Hepatic stellate cell (primary cell): Measurements from ENCODE around the gene TMEM89.

Source experiments
- DNase-seq: peaks from one replicate; pipeline ENCODE4 v3.0.0; 2011; ENCODE audit warnings: low spot score

TMEM89 gene

DNA sequence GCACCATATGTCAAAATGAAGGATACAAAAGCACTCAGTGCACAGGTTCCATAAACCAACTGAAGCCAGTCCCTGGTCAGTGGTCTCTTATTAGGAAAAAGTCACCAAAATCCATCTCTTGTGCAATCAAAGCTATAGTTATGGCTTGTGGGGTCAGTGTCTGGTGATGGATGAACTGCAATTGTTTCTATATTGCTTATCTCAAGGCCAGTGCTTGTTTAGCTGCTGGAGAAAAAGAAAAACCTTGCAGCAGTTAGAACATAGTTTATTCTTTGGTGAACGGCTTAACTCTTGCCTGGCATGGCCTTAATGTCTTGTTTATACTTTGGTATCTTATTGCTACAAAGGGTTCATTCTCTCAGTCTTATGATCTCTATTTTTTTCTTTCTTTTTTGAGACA is 9.3 kb downstream of the TMEM89 start:
- no peak for DNase-seq

DNA sequence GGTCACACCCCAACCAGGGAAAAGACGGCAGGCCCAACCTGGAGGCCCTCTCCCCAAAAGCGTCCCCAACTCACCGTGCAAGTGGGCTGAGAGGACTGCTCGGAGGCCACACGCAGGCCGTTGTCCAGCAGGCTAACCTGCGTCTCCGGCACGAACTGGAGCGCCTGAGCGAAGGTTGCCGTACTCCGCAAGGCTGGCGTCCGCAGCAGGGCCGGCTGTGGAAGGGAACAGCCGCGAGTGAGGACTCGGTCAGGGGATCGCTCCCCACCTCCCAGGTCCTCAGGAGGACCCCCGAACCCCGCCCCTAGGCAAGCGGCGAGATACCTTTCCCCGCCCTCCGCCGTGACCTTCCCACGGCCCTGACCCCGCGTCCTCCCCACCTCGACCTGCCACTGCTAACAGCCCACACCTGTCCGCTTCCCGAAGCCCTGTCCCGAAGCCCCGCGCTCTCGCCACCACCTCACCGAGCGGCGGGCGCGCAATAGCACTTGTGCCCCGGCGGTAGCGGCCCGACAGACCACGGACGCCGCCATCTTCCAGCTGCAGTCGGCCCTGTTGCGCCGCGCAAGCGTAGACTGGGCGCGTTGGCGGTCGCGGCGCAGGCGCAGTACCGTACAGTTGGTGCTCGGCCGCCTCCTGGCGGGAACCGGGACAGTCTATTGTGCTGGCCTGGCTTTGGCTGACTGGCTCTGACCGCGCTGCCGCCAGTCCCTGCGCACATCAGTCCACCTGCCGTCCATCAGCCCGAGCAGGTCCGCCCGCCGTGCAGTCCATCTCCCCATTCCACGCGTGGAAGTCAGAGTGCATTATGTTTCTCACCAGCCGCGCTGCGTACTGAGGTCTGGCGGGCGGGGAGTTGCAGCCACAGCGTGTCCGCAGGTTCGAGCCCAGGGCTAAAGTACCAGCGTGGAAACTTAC is 12.2 kb downstream of the TMEM89 start, which contains the start of gene UQCRC1:
TSS of gene UQCRC1 (minus strand) at position 559 of the 918 bp plus-strand sequence. CDS start at position 533, 26 bp downstream.
- DNase-seq: peak; percentile 98

DNA sequence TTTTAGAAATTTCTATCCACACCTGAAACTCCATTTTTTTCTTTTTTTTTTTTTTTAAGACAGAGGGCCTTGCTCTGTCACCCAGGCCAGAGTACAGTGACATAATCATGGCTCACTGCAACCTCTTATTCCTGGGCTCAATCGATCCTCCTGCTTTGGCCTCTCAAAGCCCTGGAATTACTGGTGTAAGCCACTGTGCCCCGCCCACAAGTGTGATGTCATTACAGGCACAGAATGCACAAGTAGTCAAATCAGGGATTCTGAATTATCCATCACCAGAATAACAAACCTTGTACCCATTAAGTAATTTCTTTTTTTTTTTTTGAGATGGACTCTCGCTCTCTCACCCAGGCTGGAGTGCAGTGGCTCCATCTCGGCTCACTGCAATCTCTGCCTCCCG is 14.1 kb downstream of the TMEM89 start:
- DNase-seq: no peak

DNA sequence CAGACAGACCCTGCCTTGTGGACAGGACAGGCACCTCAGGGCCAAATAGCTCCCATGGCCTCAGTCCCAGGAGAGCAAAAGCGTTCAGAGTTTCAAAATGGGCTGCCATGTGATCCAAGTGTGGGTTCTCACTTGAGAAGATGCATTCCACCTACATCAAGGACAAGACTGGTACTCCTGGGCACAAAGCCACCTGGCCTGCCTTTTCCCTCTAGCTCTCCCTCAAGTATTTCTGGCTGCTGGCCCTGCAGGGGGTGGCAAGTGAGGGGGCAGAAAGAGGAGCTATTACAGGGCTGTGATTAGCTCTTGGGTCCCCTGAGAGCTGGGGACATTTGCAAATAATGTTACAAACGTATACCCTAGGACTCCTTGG is 20.0 kb downstream of the TMEM89 start:
- DNase-seq: no peak

DNA sequence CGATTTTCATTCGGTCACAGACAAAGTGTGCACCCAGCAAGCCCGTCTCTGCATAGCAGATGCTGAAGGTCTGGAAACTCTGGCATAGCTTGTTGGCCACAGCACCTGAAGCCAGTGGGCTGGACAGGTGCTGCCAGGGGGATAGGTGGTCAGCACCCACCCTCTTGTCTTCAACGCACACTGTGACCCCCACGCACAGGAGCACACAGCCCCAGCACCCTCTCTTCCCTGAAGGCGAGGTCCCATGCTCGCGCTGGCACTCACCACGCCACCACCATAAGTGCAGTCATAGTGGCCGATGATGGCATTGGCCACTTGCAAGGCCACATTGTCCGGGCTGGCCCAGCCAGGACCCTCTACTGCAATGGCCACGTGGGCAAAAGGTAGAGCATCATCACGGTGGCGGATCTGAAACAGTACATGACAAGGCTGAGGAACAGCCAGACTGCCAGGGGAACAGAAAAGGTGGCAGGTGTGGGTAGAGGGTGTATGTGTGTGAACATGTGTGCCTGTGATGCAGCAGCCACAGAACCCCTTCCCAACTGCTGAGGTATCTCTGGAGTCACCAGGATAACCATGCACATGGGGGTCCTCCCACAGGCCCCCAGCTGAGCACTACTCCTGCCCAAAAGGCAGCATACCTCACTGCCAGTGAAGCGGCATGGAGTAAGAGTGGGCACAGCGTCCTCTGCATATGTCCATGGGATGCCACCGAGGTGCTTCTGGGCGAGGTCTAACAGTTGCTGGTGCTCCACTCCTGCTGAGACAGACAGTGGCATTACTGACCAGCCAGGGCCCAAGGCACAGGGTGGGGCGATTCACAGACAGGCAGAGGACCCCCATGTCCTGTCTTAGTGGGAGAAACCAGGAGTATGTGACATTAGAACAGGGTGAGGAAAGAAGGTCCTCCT is 20.6 kb downstream of the TMEM89 start:
- DNase-seq: no peak

DNA sequence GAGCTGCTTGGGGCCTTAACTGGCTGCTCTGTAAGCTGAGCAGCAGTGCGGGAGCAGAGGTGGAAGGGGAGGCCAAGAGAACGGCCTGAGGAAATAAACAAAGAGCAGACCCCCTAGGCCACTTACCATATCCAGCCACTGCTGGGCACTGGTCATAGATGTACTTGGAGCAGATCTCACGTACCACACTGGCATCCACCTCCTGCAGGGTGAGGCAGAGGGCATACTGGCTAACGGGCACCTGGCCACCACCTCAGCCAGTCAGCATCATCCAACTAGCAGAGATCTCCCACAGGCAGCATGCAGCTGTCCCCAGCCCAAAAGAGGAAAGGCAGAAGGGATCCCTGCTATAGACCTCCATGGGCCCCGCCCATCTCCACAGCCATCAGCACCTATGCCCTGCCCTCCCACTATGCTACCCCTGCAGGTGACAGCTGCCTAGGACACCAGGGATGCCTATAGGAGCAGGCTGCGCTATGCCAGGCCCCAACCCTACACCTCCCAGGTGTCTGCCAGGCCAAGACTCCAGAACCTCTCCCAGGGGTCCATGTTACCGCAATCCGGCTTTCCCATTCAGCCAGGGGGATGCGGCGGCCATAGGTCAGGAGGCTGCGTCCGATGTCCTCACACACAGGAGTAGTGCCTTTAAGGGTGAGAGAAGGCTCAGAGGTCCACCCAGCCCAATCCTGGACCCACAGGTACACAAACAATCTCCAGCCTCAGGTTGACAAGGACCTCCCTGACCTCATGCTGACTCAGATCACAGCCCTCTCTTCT is 21.9 kb downstream of the TMEM89 start:
- DNase-seq: no peak

DNA sequence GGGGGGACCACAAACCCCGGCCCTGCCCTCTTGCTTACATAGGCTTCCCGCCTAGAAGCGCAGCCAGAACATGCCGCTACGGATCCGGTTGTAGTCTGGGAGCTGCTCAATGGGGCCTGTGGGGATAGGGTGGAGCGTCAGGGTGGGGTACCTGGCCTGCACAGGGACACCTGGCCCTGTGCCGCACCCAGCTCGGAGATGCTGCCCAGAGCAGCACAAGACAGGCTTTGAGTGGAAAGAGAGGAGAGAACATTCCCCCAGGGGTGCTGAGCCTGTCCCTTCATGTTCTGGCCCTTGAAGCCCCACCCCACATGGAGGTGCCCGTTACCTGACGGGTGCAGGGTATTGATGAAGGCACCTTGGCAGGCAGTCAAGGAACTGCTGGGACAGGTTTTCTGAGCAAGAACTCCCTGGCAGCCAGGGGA is 22.5 kb downstream of the TMEM89 start:
- DNase-seq: no peak

- peak; percentile 98 for DNase-seq
Measured at GRCh38 chr3:48598323-48599076, 23.1 kb downstream of the TMEM89 start.

GRCh38 chr3:48597408-48597800 is 24.2 kb downstream of the TMEM89 start:
- no peak for DNase-seq

DNA sequence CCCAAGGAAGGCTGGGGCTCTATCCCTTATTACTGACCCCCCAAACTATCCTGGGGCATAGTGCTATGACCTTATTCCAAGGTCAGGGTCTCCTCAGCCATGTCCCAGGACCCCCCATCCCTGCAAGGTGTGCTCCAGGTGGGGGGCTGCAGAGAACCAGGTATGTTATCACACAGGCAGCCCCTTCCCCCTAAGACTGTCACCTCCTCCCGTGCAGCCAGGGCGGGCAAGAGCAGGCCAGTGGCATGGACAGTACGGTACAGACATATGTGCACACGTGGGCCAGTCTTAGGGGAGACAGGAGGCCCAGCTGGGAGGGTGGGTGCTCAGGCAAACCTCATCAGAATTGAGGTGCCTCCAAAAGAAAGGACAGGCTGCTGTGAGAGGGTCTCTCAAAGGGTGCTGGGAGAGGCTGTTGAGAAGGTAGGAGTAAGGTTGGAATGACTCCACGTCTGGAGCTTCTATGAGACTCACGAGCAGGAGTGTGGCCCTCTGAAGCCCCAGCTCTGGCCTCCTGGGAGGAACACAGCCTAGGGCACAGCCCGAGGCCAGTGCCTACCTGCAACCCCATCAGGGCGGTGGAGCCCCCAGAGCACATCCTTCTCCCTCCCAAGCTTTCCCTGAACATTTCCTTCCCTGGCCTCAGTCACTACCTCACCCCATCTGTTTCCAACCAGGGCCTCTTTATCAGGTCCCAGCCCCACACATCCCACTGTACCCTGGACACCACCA is 24.7 kb downstream of the TMEM89 start:
- no peak for DNase-seq

- DNase-seq: no peak
Measured at GRCh38 chr3:48596157-48596556, 25.4 kb downstream of the TMEM89 start.

GRCh38 chr3:48595526-48596121 is 25.9 kb downstream of the TMEM89 start:
- DNase-seq: peak; percentile 97

DNA sequence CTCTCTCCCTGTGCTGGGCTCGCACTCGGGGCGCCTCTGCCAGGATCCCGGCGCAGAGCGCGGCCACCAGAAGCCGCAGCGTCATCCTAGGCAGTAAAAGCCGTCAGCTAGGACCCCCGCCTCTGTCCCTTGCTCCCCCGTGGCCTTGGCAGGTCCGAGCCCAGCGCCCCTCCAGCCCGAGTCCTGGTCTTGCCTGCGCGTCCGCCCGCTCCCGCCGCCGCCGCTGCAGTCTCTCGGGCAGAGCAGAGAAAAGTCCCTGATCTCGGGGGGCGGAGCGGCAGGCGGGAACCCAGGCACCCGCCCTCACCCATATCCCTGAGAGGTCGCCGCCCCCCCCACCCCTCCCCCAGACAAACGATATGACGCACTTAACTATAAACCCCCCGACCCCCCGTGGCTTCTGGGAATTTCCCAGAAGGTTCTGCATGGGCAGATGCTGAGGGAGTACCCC is 26.5 kb downstream of the TMEM89 start, which contains the start of gene COL7A1:
TSS of gene COL7A1 (minus strand) at position 255 of the 451 bp plus-strand sequence. CDS start at position 85, 170 bp downstream.
- peak; percentile 62 for DNase-seq

DNA sequence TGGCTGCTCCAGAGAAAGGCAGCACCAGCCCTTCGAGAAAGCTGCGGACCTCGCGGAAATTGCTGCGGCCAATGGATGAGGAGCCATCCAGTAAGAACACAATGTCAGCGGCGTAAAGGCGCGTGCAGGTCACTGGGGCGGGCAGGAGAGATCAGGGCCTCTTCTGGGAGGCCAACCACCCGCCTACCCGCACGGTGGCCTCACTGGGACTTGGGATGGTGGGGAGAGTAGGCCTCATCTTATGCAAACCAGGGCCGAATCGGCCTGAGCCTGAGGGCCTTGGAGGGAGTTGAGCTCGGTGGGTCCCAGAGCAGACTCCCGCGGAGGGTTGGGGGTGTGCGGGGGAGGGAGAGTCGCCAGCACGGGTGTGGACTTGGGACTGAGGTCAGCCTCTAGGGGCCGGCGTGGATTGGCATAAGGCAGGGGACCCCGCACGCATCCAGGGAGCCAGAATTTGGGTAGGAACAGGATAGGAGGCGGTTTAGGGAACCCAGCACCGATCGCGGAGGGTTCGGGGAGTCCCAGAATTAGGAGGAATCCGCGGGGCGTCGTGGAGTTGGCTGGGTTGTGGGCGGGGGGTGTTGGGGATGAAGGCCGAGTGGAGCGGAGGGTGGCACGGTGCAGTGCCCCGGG is 27.0 kb downstream of the TMEM89 start:
- no peak for DNase-seq

GRCh38 chr3:48593337-48593736 is 28.2 kb downstream of the TMEM89 start:
- DNase-seq: no peak

DNA sequence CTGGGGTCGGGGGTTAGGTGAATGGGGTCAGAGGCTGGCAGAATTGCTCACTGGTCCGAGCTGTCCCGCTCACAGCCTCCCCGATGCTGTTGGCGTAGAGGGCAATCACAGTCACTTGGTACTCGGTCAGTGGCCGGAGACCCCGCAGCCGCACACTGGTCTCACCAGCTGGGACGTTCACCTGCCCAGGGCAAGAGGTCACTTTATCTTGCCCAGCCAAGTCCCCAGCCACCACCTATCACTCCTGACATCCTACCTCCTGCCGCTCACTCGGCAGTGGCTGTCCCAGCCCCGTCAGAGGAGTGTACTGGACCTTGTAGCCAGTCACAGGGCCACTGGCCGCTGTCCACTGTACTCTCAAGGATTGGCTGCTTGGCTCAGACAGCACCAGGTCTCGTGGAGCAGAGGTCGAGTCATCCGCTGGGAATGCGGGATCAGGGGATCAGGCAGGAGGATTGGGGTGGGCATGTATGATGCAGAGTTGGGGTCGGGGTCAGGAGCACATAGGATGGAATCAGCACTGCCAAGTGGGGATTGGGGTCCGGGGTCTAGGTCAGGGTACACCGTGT is 29.0 kb downstream of the TMEM89 start:
- DNase-seq: no peak

DNA sequence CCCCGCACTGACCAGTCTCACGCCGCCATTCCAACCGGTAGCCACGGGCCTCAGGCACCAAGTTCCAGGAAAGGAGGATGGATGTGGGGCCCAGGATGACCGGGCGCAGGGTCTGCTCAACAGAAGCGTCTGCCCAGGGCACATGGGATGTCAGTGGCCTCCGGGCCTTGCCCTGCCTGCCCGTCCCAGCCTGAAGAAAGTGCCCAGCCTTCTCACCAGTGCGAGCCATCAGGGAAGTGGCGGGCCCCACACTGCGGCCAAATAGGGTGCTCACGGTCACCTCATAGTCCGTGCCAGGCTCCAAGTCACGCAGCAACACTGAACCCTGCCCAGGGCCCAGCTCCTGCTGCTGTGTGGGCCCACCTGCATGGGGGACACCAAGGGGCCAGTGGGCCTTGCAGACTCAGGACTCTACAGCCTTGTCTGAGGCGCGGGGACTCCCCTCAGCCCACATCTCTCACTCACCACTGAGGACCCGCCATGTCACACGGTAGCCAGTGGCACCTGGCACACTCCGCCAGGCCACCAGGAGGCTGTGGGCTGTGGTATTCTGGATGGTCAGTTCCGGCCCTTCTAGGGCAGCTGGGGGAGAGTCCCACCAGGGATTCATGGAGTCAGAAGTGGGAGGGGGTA is 29.6 kb downstream of the TMEM89 start:
- no peak for DNase-seq

DNA sequence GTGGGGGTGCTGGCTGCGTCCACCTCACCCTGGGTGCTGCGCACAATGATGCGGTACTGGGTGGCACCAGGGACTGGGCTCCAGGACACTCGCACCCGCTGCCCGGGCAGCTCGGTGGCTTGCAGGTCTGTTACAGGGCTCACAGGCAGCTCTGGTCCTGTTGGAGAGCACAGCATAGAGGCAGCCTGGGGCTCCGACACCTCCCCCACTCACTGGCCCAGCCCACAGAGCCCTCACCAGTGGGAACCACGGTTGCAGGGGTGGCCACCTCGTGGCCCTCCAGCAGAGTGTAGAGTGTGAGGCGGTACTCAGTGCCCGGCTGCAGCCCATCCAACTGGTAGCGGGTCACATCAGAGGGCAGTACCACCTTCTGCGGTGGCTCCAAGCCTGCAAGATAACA is 30.1 kb downstream of the TMEM89 start:
- no peak for DNase-seq

GRCh38 chr3:48588230-48588629 is 33.3 kb downstream of the TMEM89 start:
- DNase-seq: no peak
